ENCODE results near the gene GNPDA1. TPM values are rescaled to one million over a fixed set of nuclear protein-coding genes. Genes with fewer than 3 reads are reported as not detected.

The GNPDA1 gene
- polyA plus RNA-seq, 1 of the 3 experiments (the other 2 are of a cell fraction) = 23.9 TPM

- CTCF ChIA-PET = interaction anchor here (0.8 to 1.3 kb wide), 4 partner anchors 13 to 628 kb away, joined by 3 to 5 read pairs (median 3); no protein-coding TSS in a partner anchor
- H3K9me3 ChIP-seq = no peaks in the 10 kb centered on the region
- H3F3A ChIP-seq (replicated peaks; ENCODE audit: insufficient read depth) = peaks cover 22% of the 10 kb centered on the region
- H3K9ac ChIP-seq = no peak overlapping the region
- H2AFZ ChIP-seq (ENCODE audit: low read depth) = no peak overlapping the region
- TF ChIP-seq SMC3 (IDR thresholded peaks at IDR 0.05; ENCODE audit: low read depth, low read length) = no peak
- TF ChIP-seq ELF1 (IDR thresholded peaks at IDR 0.05) = no peak
- TF ChIP-seq REST (IDR thresholded peaks at IDR 0.05; ENCODE audit: low read depth, low read length) = no peak
- no peak for TF ChIP-seq NRF1 (IDR thresholded peaks at IDR 0.05; ENCODE audit: low read depth, low read length)
- no peak for TF ChIP-seq NFIC (IDR thresholded peaks at IDR 0.05; ENCODE audit: borderline replicate concordance)
- no peak for TF ChIP-seq MAX (IDR thresholded peaks at IDR 0.05; ENCODE audit: low read depth)
- no peak overlapping the region for H3K4me2 ChIP-seq
- no peaks in the 10 kb centered on the region for H4K20me1 ChIP-seq (ENCODE audit: insufficient read depth)
- H3K36me3 ChIP-seq (replicated peaks in 1 of 2; ENCODE audit: control insufficient read depth in 1 of 2, insufficient read depth in 2 of 2, low read length in 1 of 2) = no peaks in the 10 kb centered on the region
- no peaks in the 10 kb centered on the region for H3K9me2 ChIP-seq
- H3K4me1 ChIP-seq (ENCODE audit: control insufficient read depth in 1 of 2, insufficient read depth in 2 of 2, low read depth in 1 of 2, low read length in 1 of 2) = peaks cover 25 to 34% of the 10 kb centered on the region in 2 experiments
- H3K27ac ChIP-seq (ENCODE audit: low read depth in 2 of 2, low read length in 1 of 2) = peak overlapping the region; percentile 29 to 78; a peak in 3 of 4 replicates
- no peak for DNase-seq
- no peaks in the 10 kb centered on the region for H3K79me2 ChIP-seq (ENCODE audit: insufficient read depth)
- POLR2A ChIA-PET = no interaction called here
- H3K27me3 ChIP-seq (ENCODE audit: insufficient read depth) = no peaks in the 10 kb centered on the region
- H3K4me3 ChIP-seq (ENCODE audit: low read depth in 2 of 2, low read length in 1 of 2) = no peak overlapping the region
Measured at GRCh38 chr5:142057697-142058056, 44.9 kb upstream of the GNPDA1 start.

GRCh38 chr5:142056816-142057696 lies 44.2 kb upstream of the GNPDA1 start:
- no peaks in the 10 kb centered on the region for H3K27me3 ChIP-seq (ENCODE audit: insufficient read depth)
- TF ChIP-seq GATA2 (CRISPR knock-in tag; IDR thresholded peaks at IDR 0.05) (peak; percentile 7; the same call in 1 of the 2 replicates), NRF1 (IDR thresholded peaks at IDR 0.05; ENCODE audit: low read depth, low read length) (no peak), TCF12 (IDR thresholded peaks at IDR 0.05) (peak; percentile 4; the same call in 1 of the 2 replicates), EP300 (IDR thresholded peaks at IDR 0.05; ENCODE audit: borderline replicate concordance in 1 of 2, low read depth in 1 of 2, low read length in 1 of 2) (peak in 1 of 2 experiments; percentile 68; a peak in 1 of 4 replicates)
- H3K79me2 ChIP-seq (ENCODE audit: insufficient read depth) = no peaks in the 10 kb centered on the region
- 65% methylated on average over 5 of the region's 5 CpGs for WGBS (ENCODE audit: low lambda C conversion rate)
- H2AFZ ChIP-seq (ENCODE audit: low read depth) = 0 out of 2 replicates have a peak overlapping the region, but pooled peaks have one; percentile 39
- POLR2A ChIA-PET = no interaction called here
- CTCF ChIA-PET = interaction anchor here (0.6 to 1.7 kb wide), 8 partner anchors 13 to 628 kb away, joined by 3 to 9 read pairs (median 4); partner anchors contain the start of gene GNPDA1
- no peaks in the 10 kb centered on the region for H3K9me3 ChIP-seq
- H3K9me2 ChIP-seq = no peaks in the 10 kb centered on the region
- H3K27ac ChIP-seq (ENCODE audit: low read depth in 2 of 2, low read length in 1 of 2) = peak overlapping the region; percentile 29 to 78; a peak in 3 of 4 replicates
- no peak overlapping the region for H3K9ac ChIP-seq
- DNase-seq = peak; percentile 59
- H3F3A ChIP-seq (replicated peaks; ENCODE audit: insufficient read depth) = peaks cover 23% of the 10 kb centered on the region
- H3K4me2 ChIP-seq = no peak overlapping the region
- H4K20me1 ChIP-seq (ENCODE audit: insufficient read depth) = no peaks in the 10 kb centered on the region
- H3K36me3 ChIP-seq (replicated peaks in 1 of 2; ENCODE audit: control insufficient read depth in 1 of 2, insufficient read depth in 2 of 2, low read length in 1 of 2) = no peaks in the 10 kb centered on the region
- no peak overlapping the region for H3K4me3 ChIP-seq (ENCODE audit: low read depth in 2 of 2, low read length in 1 of 2)
- peaks cover 25 to 34% of the 10 kb centered on the region in 2 experiments for H3K4me1 ChIP-seq (ENCODE audit: control insufficient read depth in 1 of 2, insufficient read depth in 2 of 2, low read depth in 1 of 2, low read length in 1 of 2)

Measured in SK-N-SH (cell line).